DOHH2 (cell line): ENCODE data around the gene CBFA2T2.
A peak's percentile ranks its signal among the peaks of the same experiment; 100 is the strongest.

Source experiments
- H3F3A ChIP-seq: fragments of 200-600 bp; sonication (generic), shearing (Covaris generic); 2 replicates; pipeline ENCODE4 v1.6.0; 2016; ENCODE audit warnings: antibody characterized with exemption, mild to moderate bottlenecking; ENCODE audit not compliant: control insufficient read depth, insufficient read depth
- H3K27ac ChIP-seq: fragments of 200-600 bp; sonication (generic); 2 replicates; pipeline ENCODE4 v1.5.1; 2014; ENCODE audit warnings: low read depth, mild to moderate bottlenecking, low read length, moderate library complexity
- H3K27me3 ChIP-seq: fragments of 200-600 bp; sonication (generic); 2 replicates; pipeline ENCODE4 v1.6.1; 2014; ENCODE audit warnings: mild to moderate bottlenecking, low read length, mixed read lengths; ENCODE audit not compliant: control insufficient read depth
- H3K36me3 ChIP-seq: fragments of 200-600 bp; sonication (generic); 2 replicates; pipeline ENCODE4 v1.6.1; 2014; ENCODE audit warnings: mild to moderate bottlenecking, low read length, moderate library complexity, mixed read lengths; ENCODE audit not compliant: control insufficient read depth
- H3K4me1 ChIP-seq: fragments of 200-600 bp; sonication (generic); 2 replicates; pipeline ENCODE4 v1.6.1; 2014; ENCODE audit warnings: mild to moderate bottlenecking, low read length, mixed read lengths; ENCODE audit not compliant: control insufficient read depth
- H3K4me2 ChIP-seq: fragments of 200-600 bp; sonication (generic); 2 replicates; pipeline ENCODE4 v1.6.0; 2014; ENCODE audit warnings: mild to moderate bottlenecking, low read length, moderate library complexity
- H3K4me3 ChIP-seq: fragments of 200-600 bp; sonication (generic); 2 replicates; pipeline ENCODE4 v1.5.1; 2014; ENCODE audit warnings: mild to moderate bottlenecking, low read length, mixed read lengths
- H3K79me2 ChIP-seq: fragments of 200-600 bp; sonication (generic); 2 replicates; pipeline ENCODE4 v1.6.1; 2014; ENCODE audit warnings: mild to moderate bottlenecking, low read length, mixed read lengths; ENCODE audit not compliant: control insufficient read depth
- H3K9me2 ChIP-seq: fragments of 200-600 bp; sonication (generic); replicated peaks from 2 replicates; pipeline ENCODE4 v1.6.1; 2014; ENCODE audit warnings: mild to moderate bottlenecking, low read length, mixed read lengths; ENCODE audit not compliant: control insufficient read depth
- H3K9me3 ChIP-seq: fragments of 200-600 bp; sonication (generic); 2 replicates; pipeline ENCODE4 v1.6.1; 2014; ENCODE audit warnings: antibody characterized with exemption, low read length, mixed read lengths; ENCODE audit not compliant: control insufficient read depth, insufficient read depth
- H4K20me1 ChIP-seq: fragments of 200-600 bp; sonication (generic); 2 replicates; pipeline ENCODE4 v1.6.0; 2014; ENCODE audit warnings: low read depth, mild to moderate bottlenecking, antibody characterized with exemption, low read length, moderate library complexity; ENCODE audit not compliant: control insufficient read depth, insufficient read depth
- EZH2phosphoT487 ChIP-seq: fragments of 200-600 bp; sonication (generic); IDR thresholded peaks from 2 replicates; pipeline ENCODE4 v1.6.1; 2017; ENCODE audit warnings: borderline replicate concordance, mild to moderate bottlenecking, antibody characterized with exemption, low read length, moderate library complexity, mixed read lengths
- TF ChIP-seq, protein P1 (sequence below): fragments of 200-600 bp; sonication (generic); IDR thresholded peaks from one replicate; pipeline ENCODE4 v1.5.1; 2014; ENCODE audit warnings: antibody characterized with exemption, mild to moderate bottlenecking, low read depth, low read length; ENCODE audit not compliant: poor library complexity, severe bottlenecking

The CBFA2T2 gene

DNA sequence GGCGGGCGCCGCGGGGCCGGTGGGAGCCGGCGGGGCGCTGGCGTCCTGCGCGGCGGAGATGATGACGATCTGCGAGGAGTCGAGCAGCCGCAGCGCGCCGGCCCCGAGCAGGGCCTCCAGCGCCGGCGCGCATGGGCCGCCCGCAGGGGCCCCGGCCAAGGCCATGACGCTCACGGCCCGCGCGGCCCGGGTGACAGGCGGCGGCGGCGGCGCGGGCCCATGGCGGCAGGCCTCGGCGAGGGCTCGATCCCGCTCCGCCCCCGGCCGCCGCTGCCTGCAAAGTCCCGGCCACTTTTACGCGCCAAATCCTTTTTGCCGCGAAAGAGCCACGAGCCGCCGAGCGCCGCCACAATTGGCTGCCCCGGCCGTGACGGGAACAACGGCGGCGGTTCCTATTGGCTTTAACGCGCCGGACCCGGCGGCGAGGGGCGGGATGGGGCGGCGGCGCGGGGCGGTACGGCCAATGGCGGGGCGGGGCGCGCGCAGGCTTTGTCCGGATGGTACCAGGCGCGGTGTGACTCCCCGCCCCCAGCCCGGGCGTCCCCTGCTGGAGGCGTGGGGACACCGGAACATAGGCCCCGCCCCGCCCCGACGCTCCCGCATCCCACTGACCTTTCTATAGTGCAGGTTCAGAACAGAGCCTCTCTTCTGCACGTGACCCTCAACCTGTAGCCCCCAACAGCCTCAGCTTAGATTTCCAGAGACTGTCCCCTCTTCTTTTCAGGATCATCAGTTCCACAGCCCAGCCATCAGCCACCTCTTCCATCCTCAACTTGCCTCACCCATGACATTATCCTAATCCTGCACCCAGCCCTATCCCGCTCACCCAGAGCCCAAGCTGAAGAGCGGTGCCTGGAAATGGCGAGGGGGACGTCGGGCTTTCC, 196.4 kb downstream of the CBFA2T2 start, which contains the start of gene E2F1:
Gene E2F1 (minus strand): TSS at position 286 of the 884 bp plus-strand sequence. CDS start 121 bp downstream, at position 165.
- Histone ChIP-seq H3K79me2 (peaks cover 45% of the 10 kb centered on the region), H4K20me1 (peaks cover 17% of the 10 kb centered on the region), H3F3A (peaks cover 7% of the 10 kb centered on the region), H3K4me3 (peak within 1 kb of the TSS; percentile 89), H3K4me2 (peak within 1 kb of the TSS; percentile 99), H3K27me3 (no peaks in the 10 kb centered on the region), H3K9me2 (no peaks in the 10 kb centered on the region), H3K4me1 (peaks cover 65% of the 10 kb centered on the region), H3K9me3 (no peaks in the 10 kb centered on the region), H3K36me3 (peaks cover 38% of the 10 kb centered on the region), H3K27ac (peak within 1 kb of the TSS; percentile 95)
- no peak for TF ChIP-seq EZH2phosphoT487
- TF ChIP-seq, protein P1, sequence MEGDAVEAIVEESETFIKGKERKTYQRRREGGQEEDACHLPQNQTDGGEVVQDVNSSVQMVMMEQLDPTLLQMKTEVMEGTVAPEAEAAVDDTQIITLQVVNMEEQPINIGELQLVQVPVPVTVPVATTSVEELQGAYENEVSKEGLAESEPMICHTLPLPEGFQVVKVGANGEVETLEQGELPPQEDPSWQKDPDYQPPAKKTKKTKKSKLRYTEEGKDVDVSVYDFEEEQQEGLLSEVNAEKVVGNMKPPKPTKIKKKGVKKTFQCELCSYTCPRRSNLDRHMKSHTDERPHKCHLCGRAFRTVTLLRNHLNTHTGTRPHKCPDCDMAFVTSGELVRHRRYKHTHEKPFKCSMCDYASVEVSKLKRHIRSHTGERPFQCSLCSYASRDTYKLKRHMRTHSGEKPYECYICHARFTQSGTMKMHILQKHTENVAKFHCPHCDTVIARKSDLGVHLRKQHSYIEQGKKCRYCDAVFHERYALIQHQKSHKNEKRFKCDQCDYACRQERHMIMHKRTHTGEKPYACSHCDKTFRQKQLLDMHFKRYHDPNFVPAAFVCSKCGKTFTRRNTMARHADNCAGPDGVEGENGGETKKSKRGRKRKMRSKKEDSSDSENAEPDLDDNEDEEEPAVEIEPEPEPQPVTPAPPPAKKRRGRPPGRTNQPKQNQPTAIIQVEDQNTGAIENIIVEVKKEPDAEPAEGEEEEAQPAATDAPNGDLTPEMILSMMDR, result peak; percentile 26

DNA sequence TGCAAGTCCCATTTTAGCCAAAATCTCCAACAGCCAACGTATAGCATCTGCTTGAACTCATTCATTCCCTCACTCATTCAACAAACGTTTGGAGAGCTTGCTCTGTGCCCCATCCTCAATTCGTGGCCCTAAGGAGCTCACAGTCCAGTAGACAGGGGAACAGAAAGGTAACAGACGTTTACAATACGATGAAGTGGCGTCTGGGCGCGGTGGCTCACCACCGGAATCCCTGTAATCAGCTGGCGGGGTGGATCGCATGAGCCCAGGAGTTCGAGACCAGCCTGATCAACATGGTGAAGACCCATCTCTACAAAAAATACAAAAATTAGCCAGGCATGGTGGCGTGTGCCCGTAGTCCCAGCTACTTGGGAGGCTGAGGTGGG, 197.1 kb downstream of the CBFA2T2 start:
- peaks cover 34% of the 10 kb centered on the region for H3K36me3 ChIP-seq
- H3K4me2 ChIP-seq, result peak overlapping the region; percentile 85
- H3K4me1 ChIP-seq, result peaks cover 58% of the 10 kb centered on the region
- H3K4me3 ChIP-seq, result peak overlapping the region; percentile 62
- peaks cover 7% of the 10 kb centered on the region for H3F3A ChIP-seq
- H3K9me3 ChIP-seq, result no peaks in the 10 kb centered on the region
- H3K27ac ChIP-seq, result peak overlapping the region; percentile 4; the same call in 1 of the 2 replicates
- TF ChIP-seq, protein P1, result no peak
- TF ChIP-seq EZH2phosphoT487, result no peak
- peaks cover 38% of the 10 kb centered on the region for H3K79me2 ChIP-seq
- H4K20me1 ChIP-seq, result peaks cover 17% of the 10 kb centered on the region
- no peaks in the 10 kb centered on the region for H3K9me2 ChIP-seq
- no peaks in the 10 kb centered on the region for H3K27me3 ChIP-seq

DNA sequence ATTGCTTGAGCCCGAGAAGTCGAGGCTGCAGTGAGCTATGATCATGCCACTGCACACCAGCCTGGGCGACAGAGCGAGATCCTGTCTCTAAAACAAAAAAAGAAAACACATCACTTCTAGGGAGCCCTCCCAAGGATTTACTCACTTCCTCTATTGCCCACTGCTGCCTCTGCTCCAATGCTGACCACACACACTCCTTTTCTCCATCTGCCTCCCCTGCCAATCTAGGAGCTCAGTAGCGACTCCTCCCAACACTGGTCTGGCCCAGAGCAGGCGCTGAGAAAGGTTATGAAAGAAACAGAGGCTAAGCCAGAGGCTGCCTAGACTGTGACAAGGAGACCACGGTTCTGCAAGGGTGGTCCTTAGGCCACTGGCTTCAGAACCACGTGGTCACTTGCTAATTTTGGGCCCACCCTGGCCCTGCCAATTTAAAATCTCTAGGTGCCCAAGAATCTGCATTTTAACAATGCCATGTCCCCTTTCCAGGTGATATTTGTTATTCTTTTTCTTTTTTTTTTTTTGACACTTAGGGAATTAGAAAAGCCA, 197.5 kb downstream of the CBFA2T2 start:
- peaks cover 13% of the 10 kb centered on the region for H4K20me1 ChIP-seq
- H3K4me3 ChIP-seq, result no peak overlapping the region
- no peaks in the 10 kb centered on the region for H3K9me3 ChIP-seq
- H3K4me2 ChIP-seq, result peak overlapping the region; percentile 85
- no peak overlapping the region for H3K27ac ChIP-seq
- no peak for TF ChIP-seq EZH2phosphoT487
- TF ChIP-seq, protein P1, result no peak
- H3K27me3 ChIP-seq, result no peaks in the 10 kb centered on the region
- peaks cover 7% of the 10 kb centered on the region for H3F3A ChIP-seq
- H3K4me1 ChIP-seq, result peaks cover 54% of the 10 kb centered on the region
- peaks cover 34% of the 10 kb centered on the region for H3K79me2 ChIP-seq
- H3K36me3 ChIP-seq, result peaks cover 29% of the 10 kb centered on the region
- H3K9me2 ChIP-seq, result no peaks in the 10 kb centered on the region
